CD4-positive, alpha-beta T cell treated with Interleukin-4 for 1 hour (primary cell): ENCODE results near the gene FCSK.
A peak's percentile ranks its signal among the peaks of the same experiment; 100 is the strongest.
"Not testable (repeated sequence)": the region's sequence is repeated elsewhere in the genome, so short reads cannot be mapped to it uniquely, and the experiment has no call there.

Experiments
- DNase-seq, 2 donors: peaks; one replicate each; pipeline ENCODE4 v3.0.0-alpha.2; 2020 to 2022

The FCSK gene

DNA sequence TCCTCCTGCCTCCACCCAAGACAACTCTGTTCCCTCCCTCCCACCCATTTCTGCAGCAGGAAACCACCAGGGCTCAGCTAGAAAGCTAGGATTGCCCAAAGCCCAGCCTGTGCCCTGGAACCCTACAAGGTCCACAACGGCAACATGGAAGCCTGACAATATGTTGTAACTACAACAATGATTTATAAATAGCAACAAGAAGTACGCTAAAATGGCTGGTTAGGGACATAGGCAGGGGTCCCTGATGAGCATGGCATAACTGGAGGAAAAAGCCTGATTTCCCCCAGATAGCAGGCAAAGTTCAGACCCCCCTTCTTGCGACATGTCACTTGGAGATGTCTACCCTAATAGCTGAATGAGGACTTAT lies 22.1 kb upstream of the FCSK start:
- DNase-seq, result no peak

DNA sequence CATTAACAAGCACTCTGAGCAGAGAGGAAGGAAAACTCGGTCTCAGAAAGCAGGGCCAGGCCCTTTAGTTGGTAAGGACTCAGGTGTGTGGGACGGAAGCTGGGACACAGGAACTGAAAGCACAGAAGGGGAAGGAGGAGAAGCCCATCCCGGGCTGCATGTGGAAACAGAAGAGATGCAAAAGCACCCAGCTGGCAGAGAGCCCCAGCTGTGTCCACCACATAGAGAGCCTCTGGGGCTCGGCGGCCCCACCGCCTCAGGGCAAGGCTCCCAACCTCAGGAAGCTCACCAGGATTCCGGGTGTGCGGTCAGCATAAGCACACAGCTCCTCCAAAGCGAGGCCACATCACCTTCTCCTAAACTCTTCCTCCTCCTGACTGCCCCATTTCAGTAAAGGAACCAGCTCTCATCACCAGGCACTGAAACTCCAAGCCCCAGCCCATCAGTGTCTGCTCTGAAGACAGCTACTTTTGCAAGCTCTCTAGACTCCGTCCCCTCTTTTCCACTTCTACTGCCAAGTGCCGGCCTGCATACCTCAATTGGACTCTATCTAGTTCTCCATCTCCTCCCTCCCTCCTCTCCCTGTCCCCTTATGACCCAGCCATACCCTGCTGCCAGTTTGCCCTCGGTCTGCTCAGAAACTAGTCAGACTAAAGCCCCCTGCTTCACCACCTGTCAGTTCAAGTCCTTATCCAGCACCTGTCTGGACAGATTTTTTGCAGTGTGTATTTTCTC lies 21.5 kb upstream of the FCSK start:
- DNase-seq, result peak in 1 of 2 donors; percentile 27

- no peak for DNase-seq
Observed at GRCh38 chr16:70433458-70434103, 20.8 kb upstream of the FCSK start.

- DNase-seq, result no peak
Observed at GRCh38 chr16:70434484-70435260, 19.7 kb upstream of the FCSK start.

GRCh38 chr16:70437017-70437581 lies 17.3 kb upstream of the FCSK start:
- DNase-seq, result no peak

- no peak for DNase-seq
Observed at GRCh38 chr16:70437582-70438557, 16.5 kb upstream of the FCSK start.

DNA sequence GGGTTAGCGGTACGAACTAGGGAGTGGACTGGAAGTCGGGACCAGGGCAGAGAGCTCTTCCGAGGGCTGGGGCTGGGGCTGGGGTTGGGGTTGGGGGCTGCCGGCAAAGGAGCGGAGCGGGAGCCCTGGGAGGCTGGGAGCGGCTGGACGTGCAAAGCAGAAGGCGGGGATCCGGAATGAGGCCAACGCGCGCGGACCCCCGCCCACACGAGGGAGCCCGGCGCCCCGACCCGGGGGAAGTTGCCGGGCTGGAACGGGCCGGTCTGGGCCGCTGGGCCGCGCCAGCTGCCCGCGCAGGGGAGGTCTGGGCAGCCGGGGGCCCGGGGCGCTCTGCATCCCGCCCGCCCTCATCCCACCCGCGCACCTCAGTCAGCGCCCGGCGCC lies 15.8 kb upstream of the FCSK start:
- no peak for DNase-seq

DNA sequence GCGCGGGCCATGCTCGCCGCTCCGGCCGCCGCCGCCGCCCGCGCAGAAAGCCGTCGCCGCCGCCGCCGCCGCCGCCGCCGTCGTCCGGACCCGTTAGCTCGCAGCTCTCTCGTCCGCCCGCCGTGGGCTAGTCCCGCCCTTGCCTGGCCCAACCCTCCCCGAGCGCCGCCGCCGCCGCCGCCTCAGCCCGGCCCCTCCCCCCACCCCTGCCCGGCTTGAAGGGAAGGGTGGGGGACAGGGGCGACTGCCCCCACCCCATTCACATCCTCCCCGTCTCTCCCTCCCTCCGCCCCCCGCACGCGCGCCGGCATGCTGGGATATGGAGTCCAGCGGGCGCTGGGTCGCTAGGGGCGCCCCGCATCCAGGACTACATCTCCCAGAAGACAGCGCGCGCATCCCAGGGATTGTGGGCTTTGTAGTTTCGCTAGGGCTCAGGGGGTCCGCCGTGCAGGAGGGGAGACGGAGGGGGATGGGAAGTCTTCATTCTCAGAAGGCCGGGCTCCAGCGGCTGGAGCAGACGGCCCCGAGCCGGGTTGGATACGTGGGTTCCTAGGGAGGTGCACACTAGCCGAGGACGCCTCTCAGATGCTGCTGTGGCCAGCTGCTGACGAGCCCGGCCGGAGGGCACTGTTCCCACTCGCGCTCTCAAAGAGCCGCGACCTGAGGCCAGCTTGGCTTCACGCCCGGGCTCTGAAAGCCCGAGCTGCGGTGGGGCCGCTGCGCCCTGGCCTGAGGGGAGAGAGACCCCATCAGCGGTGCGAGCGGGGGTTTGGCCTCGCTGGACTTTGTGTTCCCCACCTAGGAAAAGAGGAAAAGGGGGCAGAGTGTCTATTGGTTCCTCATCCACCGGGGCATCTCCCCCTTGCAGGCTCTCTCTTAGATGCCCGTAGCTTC lies 15.2 kb upstream of the FCSK start, which contains the start of gene ST3GAL2:
TSS of gene ST3GAL2 (minus strand) at position 132 of the 894 bp plus-strand sequence. CDS start 40,570 bp downstream, outside the sequence.
- DNase-seq, result peak; percentile 96

GRCh38 chr16:70440009-70440692 lies 14.2 kb upstream of the FCSK start:
- DNase-seq, result no peak

DNA sequence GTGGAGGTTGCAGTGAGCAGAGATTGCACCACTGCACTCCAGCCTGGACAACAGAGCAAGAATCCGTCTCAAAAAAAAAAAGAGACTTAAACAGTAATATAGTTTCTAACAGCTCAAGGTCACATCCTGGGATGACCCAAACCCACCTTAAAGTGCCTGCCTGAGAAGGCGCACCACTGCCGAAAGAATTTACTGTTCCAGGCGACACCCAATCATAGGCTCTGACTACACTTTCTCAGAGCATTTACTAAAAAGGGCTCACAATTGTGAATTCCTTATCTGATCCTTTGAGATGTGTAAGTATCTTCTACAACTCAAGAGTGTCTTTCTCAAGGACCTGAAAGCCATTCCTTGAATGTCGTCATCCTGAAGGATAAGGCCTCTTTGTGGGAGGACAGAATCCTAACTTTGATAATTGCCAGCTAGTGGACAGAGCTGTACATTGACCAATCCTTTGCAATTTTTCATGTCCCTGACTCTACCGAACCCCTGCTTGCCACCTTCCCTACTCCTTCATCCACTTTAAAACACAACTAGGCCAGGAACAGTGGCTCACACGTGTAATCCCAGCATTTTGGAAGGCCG lies 12.9 kb upstream of the FCSK start:
- no peak for DNase-seq

DNA sequence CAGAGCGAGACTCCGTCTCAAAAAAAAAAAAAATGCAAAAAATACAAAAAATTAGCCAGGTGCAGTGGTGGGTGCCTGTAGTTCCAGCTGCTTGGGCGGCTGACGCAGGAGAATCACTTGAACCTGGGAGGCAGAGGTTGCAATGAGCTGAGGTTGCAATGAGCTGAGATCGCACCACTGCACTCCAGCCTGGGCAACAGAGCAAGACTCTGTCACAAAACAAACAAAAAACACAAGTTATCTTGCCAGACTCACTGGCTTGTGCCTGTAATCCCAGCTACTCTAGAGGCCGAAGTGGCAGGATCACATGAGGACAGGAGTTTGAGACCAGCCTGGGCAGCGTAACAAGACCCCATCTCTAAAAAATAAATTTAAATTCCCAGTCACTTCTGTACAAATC lies 12.1 kb upstream of the FCSK start:
- DNase-seq, result no peak

GRCh38 chr16:70444249-70445063 lies 9.9 kb upstream of the FCSK start:
- no peak for DNase-seq

GRCh38 chr16:70448075-70448474 lies 6.3 kb upstream of the FCSK start:
- no peak for DNase-seq

GRCh38 chr16:70450142-70451003 lies 4.0 kb upstream of the FCSK start:
- DNase-seq, result not testable (repeated sequence)

DNA sequence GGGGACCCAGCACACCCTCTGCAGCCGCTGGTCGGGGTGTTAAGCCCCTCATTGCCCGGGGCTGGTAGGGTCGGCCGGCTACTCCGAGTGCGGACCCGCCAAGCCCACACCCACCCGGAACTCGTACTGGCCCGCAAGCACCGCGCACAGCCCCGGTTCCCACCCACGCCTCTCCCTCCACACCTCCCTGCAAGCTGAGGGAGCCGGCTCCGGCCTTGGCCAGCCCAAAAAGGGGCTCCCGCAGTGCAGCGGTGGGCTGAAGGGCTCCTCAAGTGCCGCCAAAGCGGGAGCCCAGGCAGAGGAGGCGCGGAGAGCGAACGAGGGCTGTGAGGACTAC lies 3.4 kb upstream of the FCSK start:
- DNase-seq, result not testable (repeated sequence)

GRCh38 chr16:70453117-70453891 lies 1.1 kb upstream of the FCSK start:
- DNase-seq, result no peak

DNA sequence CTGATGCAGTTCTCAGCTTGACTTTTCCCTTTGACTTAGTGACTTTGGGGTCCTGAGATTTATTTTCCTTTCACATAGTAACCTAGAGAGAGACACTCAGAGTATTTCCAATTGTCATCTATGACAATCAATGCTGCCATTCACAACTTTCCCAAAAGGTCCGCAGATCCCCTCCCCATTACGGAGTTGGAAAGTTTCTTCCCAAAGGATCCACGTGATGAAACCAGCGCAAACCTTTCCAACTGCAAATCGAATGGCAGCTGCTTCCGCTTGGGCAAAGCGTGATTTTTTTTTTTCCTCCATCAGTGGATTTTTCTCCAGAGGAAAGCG lies 538 bp upstream of the FCSK start:
- DNase-seq, result no peak

- no peak for DNase-seq
Observed at GRCh38 chr16:70455910-70456309, 1.5 kb downstream of the FCSK start.
